DMS79 treated with DMSO at 0.1 percent for 48 hours (cell line): ENCODE results near the gene SPAG16.

Source experiments
- DNase-seq: peaks from one replicate; lab custom pipeline; 2025; lab: John Stamatoyannopoulos, UW

The SPAG16 gene

GRCh38 chr2:214386720-214387119, 1102.5 kb downstream of the SPAG16 start:
- DNase-seq: no peak

GRCh38 chr2:214389334-214389733, 1105.1 kb downstream of the SPAG16 start:
- DNase-seq: no peak

- DNase-seq: no peak
Measured at GRCh38 chr2:214393796-214394195, 1109.5 kb downstream of the SPAG16 start.

- no peak for DNase-seq
Measured at GRCh38 chr2:214395040-214395439, 1110.8 kb downstream of the SPAG16 start.

- no peak for DNase-seq
Measured at GRCh38 chr2:214401580-214401979, 1117.3 kb downstream of the SPAG16 start.

- DNase-seq: no peak
Measured at GRCh38 chr2:214410128-214410775, 1126.0 kb downstream of the SPAG16 start.

GRCh38 chr2:214410918-214411554, 1126.8 kb downstream of the SPAG16 start, which contains the start of gene VWC2L:
TSS of gene VWC2L (plus strand) at chr2:214411054. CDS start at chr2:214414194, 3,140 bp downstream.
- DNase-seq: no peak

- no peak for DNase-seq
Measured at GRCh38 chr2:214412679-214413078, 1128.4 kb downstream of the SPAG16 start.

- no peak for DNase-seq
Measured at GRCh38 chr2:214436470-214436869, 1152.2 kb downstream of the SPAG16 start.

GRCh38 chr2:214450118-214450894, 1166.0 kb downstream of the SPAG16 start:
- no peak for DNase-seq

GRCh38 chr2:214451516-214452275, 1167.4 kb downstream of the SPAG16 start:
- no peak for DNase-seq
